Measurements from ENCODE around the gene TSPAN14. TPM values are rescaled to one million over a fixed set of nuclear protein-coding genes. Genes with fewer than 3 reads are reported as not detected.
A peak's percentile ranks its signal among the peaks of the same experiment; 100 is the strongest.

TSPAN14 gene
- total and polyA plus RNA-seq, 4 donors: 19.9 to 36.8 (median 27.3) TPM

- no peak overlapping the region for H3K9ac ChIP-seq (ENCODE audit: low read depth in 1 of 2, low read length in 2 of 2)
- no peak for DNase-seq (ENCODE audit: low spot score)
- no peak overlapping the region for H3K27ac ChIP-seq (ENCODE audit: low read depth in 1 of 2, low read length in 2 of 2)
- H3K27me3 ChIP-seq (ENCODE audit: control insufficient read depth in 4 of 4, insufficient read depth in 4 of 4, low read length in 3 of 4): no peaks in the 10 kb centered on the region
- no peak for TF ChIP-seq ZBTB33 (IDR thresholded peaks at IDR 0.05)
- no peak overlapping the region for H3K4me3 ChIP-seq (ENCODE audit: low read depth in 1 of 3, low read length in 3 of 3)
- H3K9me3 ChIP-seq (ENCODE audit: control insufficient read depth in 4 of 4, low read length in 3 of 4): no peaks in the 10 kb centered on the region
- no peaks in the 10 kb centered on the region for H3K36me3 ChIP-seq (ENCODE audit: control insufficient read depth in 4 of 4, insufficient read depth in 3 of 4, low read depth in 1 of 4, low read length in 3 of 4)
- H3K4me1 ChIP-seq (ENCODE audit: control insufficient read depth in 4 of 4, insufficient read depth in 4 of 4, low read length in 3 of 4): peaks cover 6 to 22% (median 13%) of the 10 kb centered on the region in 4 donors
Observed at GRCh38 chr10:80452069-80452468, 2.0 kb upstream of the TSPAN14 start.

- Histone ChIP-seq H3K9ac (ENCODE audit: low read depth in 1 of 2, low read length in 2 of 2) (no peak overlapping the region), H3K4me3 (ENCODE audit: low read depth in 1 of 3, low read length in 3 of 3) (no peak overlapping the region), H3K4me1 (ENCODE audit: control insufficient read depth in 4 of 4, insufficient read depth in 4 of 4, low read length in 3 of 4) (peaks cover 6 to 22% (median 14%) of the 10 kb centered on the region in 4 donors), H3K36me3 (ENCODE audit: control insufficient read depth in 4 of 4, insufficient read depth in 3 of 4, low read depth in 1 of 4, low read length in 3 of 4) (no peaks in the 10 kb centered on the region), H3K27ac (ENCODE audit: low read depth in 1 of 2, low read length in 2 of 2) (no peak overlapping the region), H3K27me3 (ENCODE audit: control insufficient read depth in 4 of 4, insufficient read depth in 4 of 4, low read length in 3 of 4) (no peaks in the 10 kb centered on the region), H3K9me3 (ENCODE audit: control insufficient read depth in 4 of 4, low read length in 3 of 4) (no peaks in the 10 kb centered on the region)
- 61% methylated on average over 4 of the region's 4 CpGs for WGBS
- peak; percentile 5 for TF ChIP-seq SP1 (IDR thresholded peaks at IDR 0.05)
- no peak for TF ChIP-seq NR2F2 (IDR thresholded peaks at IDR 0.05)
- no peak for DNase-seq (ENCODE audit: low spot score)
Observed at GRCh38 chr10:80452640-80453039, 1.5 kb upstream of the TSPAN14 start.

GRCh38 chr10:80453056-80453841, 861 bp upstream of the TSPAN14 start:
- no peaks in the 10 kb centered on the region for H3K36me3 ChIP-seq (ENCODE audit: control insufficient read depth in 4 of 4, insufficient read depth in 3 of 4, low read depth in 1 of 4, low read length in 3 of 4)
- TF ChIP-seq CTCF (IDR thresholded peaks at IDR 0.05; ENCODE audit: low read depth, low read length, missing input control): no peak
- peak; percentile 24 for TF ChIP-seq NR2F2 (IDR thresholded peaks at IDR 0.05)
- no peaks in the 10 kb centered on the region for H3K27me3 ChIP-seq (ENCODE audit: control insufficient read depth in 4 of 4, insufficient read depth in 4 of 4, low read length in 3 of 4)
- H3K4me1 ChIP-seq (ENCODE audit: control insufficient read depth in 4 of 4, insufficient read depth in 4 of 4, low read length in 3 of 4): peaks cover 6 to 27% (median 15%) of the 10 kb centered on the region in 4 donors
- no peaks in the 10 kb centered on the region for H3K9me3 ChIP-seq (ENCODE audit: control insufficient read depth in 4 of 4, low read length in 3 of 4)
- H3K4me3 ChIP-seq (ENCODE audit: low read depth in 1 of 3, low read length in 3 of 3): peak overlapping the region in 2 of 3 donors; percentile 33
- 46% methylated on average over 23 of the region's 23 CpGs for WGBS
- peak overlapping the region; percentile 57 to 62 for H3K27ac ChIP-seq (ENCODE audit: low read depth in 1 of 2, low read length in 2 of 2)
- DNase-seq (ENCODE audit: low spot score): no peak
- peak overlapping the region; percentile 54 to 64 for H3K9ac ChIP-seq (ENCODE audit: low read depth in 1 of 2, low read length in 2 of 2)

GRCh38 chr10:80454513-80455460, 677 bp downstream of the TSPAN14 start:
- Histone ChIP-seq H3K4me3 (ENCODE audit: low read depth in 1 of 3, low read length in 3 of 3) (peak overlapping the region; percentile 75 to 89 (median 76)), H3K27ac (ENCODE audit: low read depth in 1 of 2, low read length in 2 of 2) (peak overlapping the region; percentile 83 to 88), H3K27me3 (ENCODE audit: control insufficient read depth in 4 of 4, insufficient read depth in 4 of 4, low read length in 3 of 4) (no peaks in the 10 kb centered on the region), H3K4me1 (ENCODE audit: control insufficient read depth in 4 of 4, insufficient read depth in 4 of 4, low read length in 3 of 4) (peaks cover 6 to 34% (median 19%) of the 10 kb centered on the region in 4 donors), H3K36me3 (ENCODE audit: control insufficient read depth in 4 of 4, insufficient read depth in 3 of 4, low read depth in 1 of 4, low read length in 3 of 4) (no peaks in the 10 kb centered on the region), H3K9ac (ENCODE audit: low read depth in 1 of 2, low read length in 2 of 2) (peak overlapping the region; percentile 53 to 78), H3K9me3 (ENCODE audit: control insufficient read depth in 4 of 4, low read length in 3 of 4) (no peaks in the 10 kb centered on the region)
- WGBS: under 1% methylated on average over 81 of the region's 81 CpGs
- DNase-seq (ENCODE audit: low spot score): peak; percentile 69
- TF ChIP-seq NR2F2 (IDR thresholded peaks at IDR 0.05) (peak; percentile 23), HNF4A (conservative IDR thresholded peaks at IDR 0.05) (peak in 1 of 2 donors; percentile 34), SP1 (IDR thresholded peaks at IDR 0.05) (no peak), RXRA (IDR thresholded peaks at IDR 0.05) (peak in 1 of 2 donors; percentile 12)
